HG02623 (cell line): ENCODE results near the gene CELSR3.

Experiments used
- ATAC-seq: cut with Tn5 transposase; IDR thresholded peaks from one replicate; pipeline ENCODE4 v1.9.1; 2021; ENCODE audit warnings: moderate library complexity; ENCODE audit not compliant: unreplicated experiment

Gene CELSR3, protein sequence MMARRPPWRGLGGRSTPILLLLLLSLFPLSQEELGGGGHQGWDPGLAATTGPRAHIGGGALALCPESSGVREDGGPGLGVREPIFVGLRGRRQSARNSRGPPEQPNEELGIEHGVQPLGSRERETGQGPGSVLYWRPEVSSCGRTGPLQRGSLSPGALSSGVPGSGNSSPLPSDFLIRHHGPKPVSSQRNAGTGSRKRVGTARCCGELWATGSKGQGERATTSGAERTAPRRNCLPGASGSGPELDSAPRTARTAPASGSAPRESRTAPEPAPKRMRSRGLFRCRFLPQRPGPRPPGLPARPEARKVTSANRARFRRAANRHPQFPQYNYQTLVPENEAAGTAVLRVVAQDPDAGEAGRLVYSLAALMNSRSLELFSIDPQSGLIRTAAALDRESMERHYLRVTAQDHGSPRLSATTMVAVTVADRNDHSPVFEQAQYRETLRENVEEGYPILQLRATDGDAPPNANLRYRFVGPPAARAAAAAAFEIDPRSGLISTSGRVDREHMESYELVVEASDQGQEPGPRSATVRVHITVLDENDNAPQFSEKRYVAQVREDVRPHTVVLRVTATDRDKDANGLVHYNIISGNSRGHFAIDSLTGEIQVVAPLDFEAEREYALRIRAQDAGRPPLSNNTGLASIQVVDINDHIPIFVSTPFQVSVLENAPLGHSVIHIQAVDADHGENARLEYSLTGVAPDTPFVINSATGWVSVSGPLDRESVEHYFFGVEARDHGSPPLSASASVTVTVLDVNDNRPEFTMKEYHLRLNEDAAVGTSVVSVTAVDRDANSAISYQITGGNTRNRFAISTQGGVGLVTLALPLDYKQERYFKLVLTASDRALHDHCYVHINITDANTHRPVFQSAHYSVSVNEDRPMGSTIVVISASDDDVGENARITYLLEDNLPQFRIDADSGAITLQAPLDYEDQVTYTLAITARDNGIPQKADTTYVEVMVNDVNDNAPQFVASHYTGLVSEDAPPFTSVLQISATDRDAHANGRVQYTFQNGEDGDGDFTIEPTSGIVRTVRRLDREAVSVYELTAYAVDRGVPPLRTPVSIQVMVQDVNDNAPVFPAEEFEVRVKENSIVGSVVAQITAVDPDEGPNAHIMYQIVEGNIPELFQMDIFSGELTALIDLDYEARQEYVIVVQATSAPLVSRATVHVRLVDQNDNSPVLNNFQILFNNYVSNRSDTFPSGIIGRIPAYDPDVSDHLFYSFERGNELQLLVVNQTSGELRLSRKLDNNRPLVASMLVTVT (N-terminal part only)

DNA sequence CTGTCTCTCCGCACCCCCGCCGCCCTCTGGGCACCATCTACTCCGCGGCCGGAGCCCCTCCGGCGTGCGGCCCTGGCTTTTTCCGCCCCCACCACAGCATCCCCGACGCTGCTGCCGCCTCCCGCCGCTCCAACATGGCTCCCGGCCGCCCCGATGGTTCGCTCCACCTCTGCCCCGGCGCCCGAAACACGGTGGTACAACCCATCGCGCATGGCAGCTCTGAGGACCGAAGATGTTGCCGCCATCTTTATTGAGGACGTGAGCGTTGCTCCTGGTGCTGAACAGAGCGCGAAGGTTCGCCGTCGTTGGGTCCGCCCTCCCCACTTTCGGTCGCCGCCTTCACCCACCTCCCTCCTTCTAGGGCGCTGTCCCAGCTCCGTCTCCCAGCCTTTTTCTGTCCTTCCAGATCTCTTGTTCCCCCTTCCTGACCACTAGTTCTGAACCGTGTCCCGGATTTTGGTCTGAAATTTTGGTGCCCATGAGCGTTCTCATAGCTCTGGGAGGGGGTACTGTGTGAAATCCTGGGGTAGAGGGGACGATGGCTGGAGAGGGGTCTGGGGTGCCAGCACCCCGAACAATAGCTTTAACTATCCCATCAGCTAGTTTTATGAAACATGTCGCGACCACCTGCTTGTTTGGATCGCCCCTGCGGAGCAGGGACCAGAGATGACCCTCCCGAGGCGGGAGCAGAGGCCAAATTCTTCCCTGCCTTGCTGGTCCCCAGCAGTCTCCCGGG is at the start of gene CELSR3:
TSS of gene CELSR3 (minus strand) at position 134 of the 736 bp plus-strand sequence. CDS start 252 bp downstream, outside the sequence.
- ATAC-seq, result no peak

DNA sequence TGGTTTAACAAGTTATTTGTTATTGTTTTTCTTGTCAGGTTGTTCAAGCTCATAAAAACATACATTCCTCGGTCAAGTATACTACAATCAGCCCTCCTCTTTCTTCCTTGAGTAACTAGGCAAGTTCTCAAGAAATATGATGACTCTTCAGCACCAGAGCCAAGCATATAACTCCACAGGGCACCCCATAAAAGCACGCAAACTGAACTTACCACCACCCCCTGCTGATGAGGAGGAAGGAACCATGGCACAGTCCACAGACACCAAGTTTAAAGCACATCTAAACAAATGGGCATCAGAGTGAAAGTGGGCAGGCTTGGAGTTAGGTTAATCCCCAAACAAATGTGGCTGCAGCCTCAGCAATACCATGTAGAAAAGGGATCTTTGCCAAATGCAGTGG is 49.0 kb upstream of the CELSR3 start:
- ATAC-seq, result no peak

DNA sequence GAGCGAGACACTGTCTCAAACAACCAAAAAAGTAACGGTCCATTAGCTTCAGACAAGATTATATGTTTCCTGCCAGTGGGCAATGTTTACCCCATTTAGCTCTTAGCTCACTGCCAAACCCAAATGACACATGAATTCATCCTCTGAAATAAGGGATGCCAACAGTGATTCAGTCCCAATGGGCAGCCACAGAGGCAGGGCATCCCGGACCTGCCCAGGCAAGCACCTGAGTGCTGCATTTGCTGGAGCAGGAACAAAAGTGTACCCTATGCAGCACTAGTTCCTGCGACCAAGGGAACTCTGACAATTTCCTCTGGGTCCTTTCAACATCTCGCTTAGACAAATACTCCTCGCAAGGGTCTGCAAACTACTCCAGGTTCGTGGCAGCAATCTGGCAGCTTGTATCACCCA is 46.4 kb upstream of the CELSR3 start:
- no peak for ATAC-seq

DNA sequence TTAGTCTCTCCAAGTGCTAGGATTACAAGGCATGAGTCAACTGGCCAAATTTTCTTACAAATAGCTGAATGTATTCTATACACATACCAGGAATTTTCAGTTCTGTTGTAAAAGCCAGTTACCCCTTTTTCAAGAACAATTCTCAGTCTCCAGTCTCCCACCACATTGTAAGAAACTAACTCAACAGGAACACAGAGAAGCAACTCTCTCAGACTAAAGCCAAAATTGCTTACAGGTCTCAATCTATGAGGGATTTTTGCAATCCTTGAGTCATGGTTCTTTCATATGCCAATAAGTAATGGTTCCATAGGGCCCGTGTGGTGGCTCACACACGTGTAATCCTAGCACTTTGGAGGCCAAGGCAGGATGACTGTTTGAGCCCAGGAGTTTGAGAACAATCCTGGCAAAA is 45.8 kb upstream of the CELSR3 start:
- ATAC-seq, result no peak

DNA sequence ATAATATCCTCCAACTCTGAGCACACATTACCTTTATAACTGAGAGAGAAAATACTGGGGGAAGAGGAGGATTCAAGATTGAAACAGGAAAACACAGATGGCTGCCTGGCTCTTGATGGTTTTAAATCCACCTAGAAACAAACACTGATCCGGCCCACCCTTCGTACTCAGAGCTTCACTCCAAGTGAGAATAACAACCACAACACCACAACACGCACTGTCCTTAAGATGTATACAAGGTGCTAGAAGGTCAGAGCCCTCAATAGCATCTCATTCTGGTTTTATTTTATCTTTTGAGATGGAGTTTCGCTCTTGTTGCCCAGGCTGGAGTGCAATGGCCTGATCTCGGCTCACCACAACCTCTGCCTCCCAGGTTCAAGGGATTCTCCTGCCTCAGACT is 44.5 kb upstream of the CELSR3 start:
- no peak for ATAC-seq

DNA sequence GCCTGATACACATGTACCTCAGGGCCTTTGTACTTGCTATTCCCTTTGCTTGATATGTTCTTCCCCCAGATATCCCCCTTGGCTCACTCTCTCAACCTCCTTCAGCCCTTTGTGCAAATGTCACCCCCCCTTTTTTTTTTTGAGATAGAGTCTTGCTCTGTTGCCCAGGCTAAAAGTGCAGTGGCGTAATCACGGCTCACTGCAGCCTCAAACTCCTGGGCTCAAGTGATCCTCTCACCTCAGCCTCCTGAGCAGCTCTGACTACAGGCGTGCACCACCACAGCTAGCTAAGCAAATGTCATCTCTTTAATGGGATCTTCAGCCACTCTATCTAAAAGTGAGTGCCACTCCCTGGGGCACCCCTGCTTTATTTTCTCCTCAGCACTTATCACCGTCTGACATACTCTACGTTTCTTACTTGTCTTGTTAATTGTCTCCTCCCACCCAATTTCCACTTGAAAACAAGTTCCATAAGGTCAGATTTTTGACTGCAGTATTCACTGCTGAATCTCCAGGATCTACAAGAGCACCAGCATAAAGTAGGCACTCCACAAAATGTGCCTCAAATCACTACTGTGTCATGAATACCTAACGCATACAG is 39.7 kb upstream of the CELSR3 start:
- no peak for ATAC-seq

DNA sequence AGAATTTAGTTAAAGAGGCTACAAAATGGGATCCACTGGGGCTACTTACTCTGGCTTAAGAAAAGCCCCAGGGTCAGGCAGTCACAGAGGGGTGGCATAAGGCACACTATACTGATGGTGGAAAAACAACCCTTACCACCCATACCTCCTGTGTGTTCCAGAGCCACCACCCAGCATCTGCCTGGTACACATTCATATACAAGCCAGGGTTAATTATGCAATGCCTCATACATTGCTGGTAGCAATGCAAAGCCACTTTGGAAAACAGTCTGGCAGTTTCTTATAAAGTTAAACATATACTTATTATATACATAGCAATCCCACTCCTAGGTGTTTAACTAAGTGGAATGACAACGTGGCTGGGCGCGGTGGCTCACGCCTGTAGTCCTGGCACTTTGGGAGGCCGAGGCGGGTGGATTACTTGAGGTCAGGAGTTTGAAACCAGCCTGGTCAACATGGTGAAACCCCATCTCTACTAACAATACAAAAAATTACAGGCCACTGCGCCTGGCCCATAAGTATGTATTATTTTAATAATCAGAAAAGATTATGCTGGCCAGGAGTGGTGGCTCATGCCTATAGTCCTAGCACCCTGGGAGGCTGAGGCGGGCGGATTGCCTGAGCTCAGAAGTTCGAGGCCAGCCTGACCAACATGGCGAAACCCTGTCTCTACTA is 38.2 kb upstream of the CELSR3 start:
- no peak for ATAC-seq

DNA sequence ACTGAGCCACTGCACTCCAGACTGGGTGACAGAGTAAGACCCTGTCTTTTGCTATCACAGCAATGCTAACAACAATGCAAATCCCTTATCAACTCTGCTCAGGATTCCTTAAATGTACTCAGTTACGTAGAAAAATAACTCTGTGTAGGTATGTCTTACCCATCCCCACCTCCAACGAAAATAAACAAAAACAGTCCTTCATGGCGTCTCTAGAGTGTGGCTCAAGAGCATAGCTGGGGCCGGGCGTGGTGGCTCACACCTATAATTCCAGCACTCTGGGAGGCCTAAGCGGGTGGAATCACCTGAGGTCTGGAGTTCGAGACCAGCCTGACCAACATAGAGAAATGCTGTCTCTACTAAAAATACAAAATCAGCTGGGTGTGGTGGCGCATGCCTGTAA is 36.2 kb upstream of the CELSR3 start:
- ATAC-seq, result no peak

DNA sequence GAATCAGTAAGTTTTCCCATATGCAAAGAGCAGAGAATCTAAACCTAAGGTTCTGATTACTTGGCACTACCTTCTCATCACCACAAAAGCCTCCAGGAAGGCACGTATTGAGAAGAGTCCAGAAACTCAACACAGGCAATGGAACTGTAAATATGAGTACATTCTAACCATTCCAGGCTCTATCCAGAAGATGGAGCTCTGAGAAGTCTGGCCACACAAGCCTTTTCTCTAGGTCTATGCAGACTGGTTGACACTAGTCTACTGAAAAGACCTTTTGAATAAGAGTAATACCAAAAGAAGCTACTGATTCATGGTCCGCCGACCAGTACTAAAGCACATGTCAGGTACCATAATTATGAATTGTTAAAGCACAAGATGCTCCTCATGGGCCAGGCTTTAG is 35.3 kb upstream of the CELSR3 start:
- no peak for ATAC-seq

DNA sequence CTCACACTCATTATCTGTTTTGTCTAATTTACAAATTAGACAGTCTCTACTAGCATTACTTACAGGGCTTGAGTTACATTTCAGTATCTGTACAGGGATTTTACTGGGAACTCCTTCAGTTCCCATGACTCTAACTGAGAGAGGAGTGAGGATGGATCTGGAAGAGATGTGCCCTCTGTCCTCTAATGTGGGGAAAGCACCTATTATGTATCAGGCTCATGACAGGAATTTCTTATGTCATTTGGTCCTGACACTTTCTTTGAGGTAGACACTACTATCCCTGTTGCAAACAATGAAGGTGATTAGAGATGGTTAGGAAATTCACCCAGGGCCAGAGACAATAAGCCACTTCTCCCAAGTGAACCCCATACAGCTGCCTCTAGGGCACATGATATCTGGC is 33.9 kb upstream of the CELSR3 start:
- no peak for ATAC-seq

DNA sequence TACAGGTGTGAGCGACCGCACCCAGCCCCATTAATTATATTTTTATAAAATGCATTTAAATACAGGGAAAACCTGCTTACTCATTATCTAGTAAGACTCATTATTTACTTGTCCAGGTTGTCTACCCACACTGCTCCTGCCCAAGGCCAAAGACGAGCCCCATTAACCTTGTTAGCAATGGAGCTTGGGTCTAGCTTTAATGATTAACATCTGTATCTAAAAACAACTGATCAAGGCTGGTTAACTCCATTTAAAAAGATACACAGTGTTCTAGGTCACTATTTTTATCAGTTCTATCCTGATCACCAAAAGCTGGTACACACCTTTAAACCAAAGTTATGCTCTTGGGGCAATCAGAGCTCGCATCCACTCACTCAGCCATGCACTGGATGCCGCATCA is 33.5 kb upstream of the CELSR3 start:
- no peak for ATAC-seq

DNA sequence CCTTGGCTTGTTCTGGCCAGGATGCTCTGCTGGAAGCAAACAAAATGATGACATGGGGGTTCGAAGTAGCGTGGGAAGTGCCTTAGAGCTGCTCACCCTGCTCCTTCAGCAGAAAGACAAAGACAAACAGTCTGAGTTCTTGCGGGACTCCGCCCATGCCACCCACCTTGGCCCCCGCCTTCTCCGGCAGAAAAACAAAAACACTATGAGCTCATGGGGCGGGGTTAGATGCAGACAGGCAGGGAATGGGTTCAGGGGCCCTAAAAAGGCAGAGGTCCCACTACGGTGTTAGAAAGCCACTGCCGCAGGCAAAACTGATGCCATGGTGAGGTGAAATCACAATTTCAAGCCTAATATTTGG is 32.7 kb upstream of the CELSR3 start:
- no peak for ATAC-seq

DNA sequence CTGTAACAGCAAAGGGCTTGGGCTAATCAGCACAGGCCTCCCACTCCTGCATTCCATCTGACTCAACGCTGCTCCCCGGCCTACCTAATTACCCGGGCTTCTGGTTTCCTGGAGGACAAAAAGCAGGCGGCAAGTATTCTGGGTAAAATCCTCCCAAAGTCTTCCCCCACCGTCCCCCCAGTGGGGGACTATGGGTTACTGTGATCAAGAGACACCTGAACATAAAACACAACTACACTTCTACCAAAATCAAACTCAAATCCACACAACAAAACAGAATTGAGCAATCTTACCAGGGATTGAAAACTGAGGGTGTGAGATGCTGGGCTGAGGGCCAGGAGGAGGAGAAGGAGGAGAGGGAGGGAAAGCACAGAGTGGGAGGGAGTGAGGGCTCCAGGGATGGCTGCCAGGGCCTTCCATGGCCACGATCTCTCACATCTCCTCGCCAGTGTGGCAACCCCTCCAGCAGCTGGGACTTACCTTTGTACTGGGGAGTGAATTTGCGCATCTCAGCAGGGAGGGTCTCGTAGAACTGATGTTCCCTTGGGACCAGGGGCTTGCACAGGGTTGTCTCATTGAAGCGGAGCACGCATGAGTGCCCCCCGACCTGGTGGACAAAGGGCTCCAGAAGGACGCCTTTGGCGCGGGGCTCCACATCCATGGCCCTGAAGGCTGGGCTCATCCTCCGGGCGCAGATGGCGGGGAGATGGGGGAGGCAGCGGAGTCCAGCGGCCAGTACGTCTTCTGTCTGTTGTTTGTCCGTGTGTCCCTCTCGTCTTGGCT is 32.1 kb upstream of the CELSR3 start:
- no peak for ATAC-seq

DNA sequence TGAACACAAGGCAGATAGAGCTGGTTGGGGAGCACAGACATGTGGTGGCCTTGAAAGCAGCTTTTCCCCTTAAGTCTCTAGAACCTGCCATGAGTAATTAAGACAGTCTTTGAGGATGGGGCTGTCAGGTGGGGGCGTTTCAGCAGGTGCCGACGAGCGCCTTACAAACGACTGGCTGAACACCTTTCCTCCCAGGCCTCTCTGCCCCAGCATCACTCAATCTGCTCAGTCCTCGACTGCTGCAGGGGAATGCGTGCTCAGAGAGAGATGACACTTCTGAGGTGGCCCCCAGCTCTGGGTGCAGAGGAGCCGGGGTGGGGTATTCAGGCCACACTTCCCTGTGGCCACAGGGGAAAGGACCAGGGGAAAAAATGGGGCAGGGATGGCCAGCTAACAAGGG is 31.1 kb upstream of the CELSR3 start:
- ATAC-seq, result no peak

DNA sequence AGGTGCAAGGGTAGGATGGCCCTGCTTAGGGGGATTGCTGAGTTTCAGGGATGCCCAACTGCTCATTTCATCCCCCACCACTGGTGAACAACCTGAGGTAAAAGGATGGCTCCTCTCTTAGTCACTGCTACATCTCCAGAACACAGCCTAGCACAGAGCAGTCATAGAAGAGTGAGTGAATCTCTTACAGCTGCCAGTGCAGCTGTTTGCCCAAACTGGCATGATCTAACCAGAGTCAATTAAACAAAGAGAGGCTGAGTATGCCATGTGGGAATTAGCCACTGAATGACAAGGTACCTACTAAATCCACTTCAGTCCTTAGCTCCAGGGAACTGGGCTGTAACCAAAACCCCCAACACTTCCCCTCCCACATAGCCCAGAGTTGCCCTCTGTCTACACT is 29.9 kb upstream of the CELSR3 start:
- ATAC-seq, result no peak

DNA sequence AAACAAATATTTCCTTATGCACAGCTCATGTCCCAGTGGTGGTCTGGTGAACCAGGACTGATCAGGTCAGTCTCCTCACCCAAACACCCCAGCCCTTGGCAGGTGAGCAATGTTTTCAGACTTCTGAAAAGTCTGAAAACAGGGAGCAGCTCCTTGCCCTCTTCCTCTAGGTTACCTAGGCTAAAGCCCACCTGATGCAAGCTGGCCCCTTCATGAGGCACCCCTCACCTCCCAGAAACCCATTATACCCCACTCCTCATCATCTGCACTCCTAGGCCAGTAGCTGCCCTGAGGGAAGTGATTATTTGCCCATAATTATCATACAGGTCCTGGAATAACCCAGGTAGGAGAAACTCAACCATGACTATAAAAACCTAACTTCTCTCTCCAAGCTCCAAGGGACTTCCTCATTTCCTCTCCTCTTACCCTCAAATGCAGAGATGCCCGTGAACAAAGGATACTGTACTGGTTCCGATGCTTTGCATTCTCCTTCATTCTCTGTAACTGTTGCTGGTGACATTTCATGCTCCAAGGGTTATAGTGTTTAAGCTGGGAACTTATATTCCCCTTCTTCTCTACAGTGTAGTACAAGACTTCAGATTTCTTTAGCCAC is 28.3 kb upstream of the CELSR3 start:
- ATAC-seq, result no peak

DNA sequence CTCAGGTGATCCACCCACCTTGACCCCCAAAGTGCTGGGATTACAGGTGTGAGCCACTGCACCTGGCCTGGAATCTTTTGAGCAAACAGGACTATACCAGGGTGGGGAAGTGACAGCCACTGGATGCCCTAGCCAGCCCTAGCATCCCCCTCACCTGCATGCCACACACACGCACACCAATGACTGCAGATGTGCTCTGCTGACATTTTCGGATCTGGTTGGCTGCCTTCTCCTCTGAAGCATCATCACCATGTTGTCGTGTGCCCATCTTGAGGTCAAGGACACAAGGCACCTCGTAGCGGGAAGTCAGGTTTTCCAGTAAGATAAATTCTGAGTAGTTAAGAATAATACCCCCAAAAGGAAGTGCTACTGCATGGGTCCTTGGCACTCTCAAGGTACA is 26.7 kb upstream of the CELSR3 start:
- ATAC-seq, result no peak

DNA sequence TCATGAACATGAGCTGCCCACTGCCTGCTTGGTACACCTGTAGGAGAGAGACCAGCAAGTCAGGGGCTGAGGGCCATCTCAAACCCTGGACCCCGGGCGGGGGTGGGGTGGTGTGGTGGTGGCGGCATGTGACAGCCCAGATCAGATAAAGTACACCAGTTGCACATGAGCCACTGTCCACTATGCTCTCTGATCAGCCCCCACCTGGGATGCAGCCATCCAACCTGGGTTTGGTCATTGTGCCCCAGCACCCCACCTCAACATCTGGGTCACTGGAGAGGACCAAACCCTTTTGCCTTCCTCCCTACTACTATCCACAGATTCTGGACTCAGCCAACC is 26.0 kb upstream of the CELSR3 start:
- no peak for ATAC-seq
